Prostate gland (tissue), 2 donors: ENCODE results near the gene OLFM2. TPM values are rescaled to one million over a fixed set of nuclear protein-coding genes. Genes with fewer than 3 reads are reported as not detected.

Experiments
- DNase-seq: peaks from one replicate; pipeline ENCODE4 v3.0.0-alpha.2; 2019; ENCODE audit warnings: low spot score
- H3K27ac ChIP-seq, 2 donors: fragments of 200-600 bp; sonication (generic); 2 replicates each; pipeline ENCODE4 v1.5.1; 2017 to 2019
- H3K27me3 ChIP-seq: fragments of 200-600 bp; sonication (generic); replicated peaks from 2 replicates; pipeline ENCODE4 v1.5.1; 2019; ENCODE audit not compliant: insufficient read depth
- H3K36me3 ChIP-seq, 2 donors: fragments of 200-600 bp; sonication (generic); 1 replicate in 1 of 2; 2 replicates in 1 of 2; pipeline versions ENCODE4 v1.5.1 to v1.8.1; 2017 to 2019
- H3K4me1 ChIP-seq: fragments of 200-600 bp; sonication (generic); replicated peaks from 2 replicates; pipeline ENCODE4 v1.5.1; 2019
- H3K4me3 ChIP-seq, 2 donors: fragments of 200-600 bp; sonication (generic); 2 replicates each; pipeline ENCODE4 v1.5.1; 2017 to 2019
- H3K9me3 ChIP-seq: fragments of 200-600 bp; sonication (generic); 2 replicates; pipeline ENCODE4 v1.5.1; 2017
- POLR2A ChIP-seq: fragments of 450-650 bp; IDR thresholded peaks from one replicate; pipeline ENCODE4 v1.6.1; 2016; ENCODE audit warnings: antibody characterized with exemption, mild to moderate bottlenecking
- POLR2AphosphoS5 ChIP-seq: sonication (generic); formaldehyde crosslinking; IDR thresholded peaks from one replicate; pipeline ENCODE4 v1.6.1; 2017; ENCODE audit warnings: antibody characterized with exemption
- WGBS: methylation state at CpG from one replicate; pipeline ENCODE4 v1.1.5; 2018; 5-methylcytosine and 5-hydroxymethylcytosine counted together
- intact Hi-C: fragments of 100-400 bp; cut with DNase I; formaldehyde crosslinking; loops from one replicate; pipeline ENCODE4 v1.14.2; 2022
- total RNA-seq, 2 donors: library from RNA; depleted of rRNA; stranded (reverse); fragments of >200 nt; gene quantifications; one replicate each; pipeline ENCODE4 v1.1.0, GENCODE V29; 2016
- TF ChIP-seq, protein P1 (sequence below), 4 experiments: fragments of 200-600 bp in 2 of 4; fragments of 450-650 bp in 2 of 4; sonication (generic) in 2 of 4; IDR thresholded peaks; 1 replicate in 3 of 4; 2 replicates in 1 of 4; pipeline ENCODE4 v1.5.1; 2016 to 2019; ENCODE audit warnings: antibody characterized with exemption in 4 of 4, mild to moderate bottlenecking in 2 of 4, moderate library complexity in 2 of 4

OLFM2 gene
- total RNA-seq, 2 donors from 2014 or later, result 10.6 to 19.5 TPM

DNA sequence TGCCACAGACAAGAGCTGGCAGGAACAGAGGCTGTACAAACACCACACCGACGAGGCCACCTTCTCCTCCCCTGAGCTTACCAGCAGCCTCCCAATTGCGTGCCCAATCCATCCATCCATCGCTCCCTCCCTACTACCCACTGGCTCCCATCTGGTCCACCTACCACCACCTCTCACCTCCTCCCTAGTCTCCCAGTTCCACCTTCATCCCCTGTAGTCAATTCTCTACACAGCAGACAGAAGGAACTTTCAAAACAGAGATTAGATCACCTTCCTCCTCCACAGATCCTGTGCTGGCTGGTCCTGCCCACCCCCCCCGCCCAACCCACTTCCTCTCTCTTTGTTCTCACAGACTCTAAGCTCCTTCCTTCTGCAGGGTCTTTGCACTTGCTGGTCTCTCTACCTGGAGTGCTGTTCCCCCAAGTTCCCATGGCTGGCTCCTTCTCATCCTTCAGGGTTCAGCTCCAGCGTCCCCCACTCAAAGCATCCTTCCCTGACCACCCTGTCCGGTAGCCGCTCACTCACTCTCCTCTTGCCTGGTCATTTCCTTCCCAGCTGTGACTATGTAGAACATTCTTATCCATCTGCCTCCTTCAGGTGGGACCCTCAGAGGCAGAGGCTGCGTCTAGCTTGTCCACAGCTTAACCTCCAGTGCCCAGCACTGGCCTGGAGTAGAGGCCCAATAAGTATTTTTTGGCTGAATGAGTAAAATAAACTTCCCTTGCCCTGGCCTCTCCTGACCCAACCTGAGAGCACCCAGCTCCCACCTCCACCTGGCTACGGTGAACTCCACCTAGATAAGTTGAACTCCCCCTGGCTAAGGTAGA, 78.2 kb downstream of the OLFM2 start:
- no peaks in the 10 kb centered on the region for H3K36me3 ChIP-seq

DNA sequence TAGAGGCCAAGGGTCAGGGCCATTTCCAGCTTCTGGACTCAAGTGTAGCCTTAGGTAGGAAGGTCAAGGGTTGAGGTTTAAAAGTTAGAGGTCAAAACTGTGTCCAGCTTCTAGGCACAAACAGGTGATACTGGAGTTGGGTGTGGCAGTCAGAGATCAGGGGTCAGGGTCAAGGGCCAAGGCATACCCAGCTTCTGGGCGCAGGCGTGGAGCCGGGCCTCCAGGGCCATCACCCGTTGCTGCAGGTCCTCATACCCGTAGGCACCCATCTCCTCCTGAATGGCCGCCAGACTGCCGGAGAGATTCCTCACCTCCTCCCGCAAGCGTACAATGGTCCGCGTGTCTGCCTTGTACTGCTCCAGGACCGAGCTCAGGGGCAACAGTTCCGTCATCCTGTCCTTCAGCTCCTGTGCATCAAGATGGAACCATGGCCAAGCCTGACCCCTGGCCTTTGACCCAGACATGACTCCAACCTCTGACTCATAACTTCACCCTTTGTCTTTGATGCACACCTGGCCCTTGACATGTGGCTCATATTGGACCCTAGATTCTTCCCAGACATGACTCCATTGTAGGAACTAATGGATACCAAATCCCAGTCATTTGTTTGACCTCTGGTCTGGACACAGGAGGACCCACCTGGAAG, 79.1 kb downstream of the OLFM2 start:
- no peak overlapping the region for H3K27ac ChIP-seq
- no peak overlapping the region for H3K4me3 ChIP-seq
- TF ChIP-seq, protein P1, sequence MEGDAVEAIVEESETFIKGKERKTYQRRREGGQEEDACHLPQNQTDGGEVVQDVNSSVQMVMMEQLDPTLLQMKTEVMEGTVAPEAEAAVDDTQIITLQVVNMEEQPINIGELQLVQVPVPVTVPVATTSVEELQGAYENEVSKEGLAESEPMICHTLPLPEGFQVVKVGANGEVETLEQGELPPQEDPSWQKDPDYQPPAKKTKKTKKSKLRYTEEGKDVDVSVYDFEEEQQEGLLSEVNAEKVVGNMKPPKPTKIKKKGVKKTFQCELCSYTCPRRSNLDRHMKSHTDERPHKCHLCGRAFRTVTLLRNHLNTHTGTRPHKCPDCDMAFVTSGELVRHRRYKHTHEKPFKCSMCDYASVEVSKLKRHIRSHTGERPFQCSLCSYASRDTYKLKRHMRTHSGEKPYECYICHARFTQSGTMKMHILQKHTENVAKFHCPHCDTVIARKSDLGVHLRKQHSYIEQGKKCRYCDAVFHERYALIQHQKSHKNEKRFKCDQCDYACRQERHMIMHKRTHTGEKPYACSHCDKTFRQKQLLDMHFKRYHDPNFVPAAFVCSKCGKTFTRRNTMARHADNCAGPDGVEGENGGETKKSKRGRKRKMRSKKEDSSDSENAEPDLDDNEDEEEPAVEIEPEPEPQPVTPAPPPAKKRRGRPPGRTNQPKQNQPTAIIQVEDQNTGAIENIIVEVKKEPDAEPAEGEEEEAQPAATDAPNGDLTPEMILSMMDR (IDR thresholded peaks at IDR 0.05), result no peak
- TF ChIP-seq POLR2AphosphoS5 (no peak), POLR2A (no peak)

More for the DNA sequence above, 78.2 kb downstream of the OLFM2 start:
- intact Hi-C loops, result no loop called here
- no peak overlapping the region for H3K27ac ChIP-seq
- WGBS, result 71% methylated on average over 10 of the region's 10 CpGs
- H3K9me3 ChIP-seq, result no peaks in the 10 kb centered on the region
- H3K27me3 ChIP-seq, result no peaks in the 10 kb centered on the region
- no peak for DNase-seq
- H3K4me1 ChIP-seq, result no peaks in the 10 kb centered on the region
- no peak overlapping the region for H3K4me3 ChIP-seq
- TF ChIP-seq POLR2AphosphoS5 (no peak), POLR2A (no peak)
- TF ChIP-seq, protein P1 (IDR thresholded peaks at IDR 0.05), result no peak

DNA sequence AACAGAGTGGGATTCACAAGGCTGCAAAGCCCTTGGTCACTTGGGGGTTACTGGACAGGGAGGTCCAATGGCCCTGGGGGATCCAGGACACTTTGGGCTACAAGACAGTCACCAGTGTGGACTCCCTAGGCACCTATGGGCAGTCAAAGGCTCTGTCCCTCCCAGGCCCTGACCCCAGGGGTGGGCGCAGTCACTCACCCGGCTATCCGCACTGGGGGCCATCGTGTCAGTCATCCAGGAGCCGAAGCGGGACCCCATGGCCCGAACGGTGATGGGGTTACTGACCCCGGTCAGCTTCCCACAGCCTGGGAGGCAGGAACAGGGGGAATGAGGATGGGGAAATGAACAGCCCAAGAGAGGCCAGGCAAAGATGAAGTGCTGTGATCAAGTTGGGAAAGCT, 79.7 kb downstream of the OLFM2 start:
- Histone ChIP-seq H3K4me1 (no peaks in the 10 kb centered on the region), H3K9me3 (no peaks in the 10 kb centered on the region), H3K36me3 (no peaks in the 10 kb centered on the region), H3K27ac (no peak overlapping the region), H3K27me3 (no peaks in the 10 kb centered on the region), H3K4me3 (no peak overlapping the region)
- TF ChIP-seq, protein P1 (IDR thresholded peaks at IDR 0.05), result no peak
- TF ChIP-seq POLR2AphosphoS5 (no peak), POLR2A (no peak)
- 93% methylated on average over 9 of the region's 9 CpGs for WGBS
- intact Hi-C loops, result no loop called here
- no peak for DNase-seq

More for the DNA sequence above, 79.1 kb downstream of the OLFM2 start:
- intact Hi-C loops, result no loop called here
- Histone ChIP-seq H3K36me3 (no peaks in the 10 kb centered on the region), H3K9me3 (no peaks in the 10 kb centered on the region), H3K27me3 (no peaks in the 10 kb centered on the region), H3K4me1 (no peaks in the 10 kb centered on the region)
- WGBS, result 92% methylated on average over 13 of the region's 13 CpGs
- DNase-seq, result no peak

- TF ChIP-seq POLR2AphosphoS5 (no peak), POLR2A (no peak)
- TF ChIP-seq, protein P1 (IDR thresholded peaks at IDR 0.05), result no peak
- intact Hi-C loops, result no loop called here
- no peak for DNase-seq
- Histone ChIP-seq H3K27ac (no peak overlapping the region), H3K36me3 (no peaks in the 10 kb centered on the region), H3K4me1 (no peaks in the 10 kb centered on the region), H3K27me3 (no peaks in the 10 kb centered on the region), H3K9me3 (no peaks in the 10 kb centered on the region), H3K4me3 (no peak overlapping the region)
- 96% methylated on average over 38 of the region's 38 CpGs for WGBS
Measured at GRCh38 chr19:9854282-9854846, 82.0 kb downstream of the OLFM2 start.
